HCT116 (cell line): ENCODE data around the gene SENP1. TPM values are rescaled to one million over a fixed set of nuclear protein-coding genes. Genes with fewer than 3 reads are reported as not detected.

ENCODE experiments used
- ATAC-seq: fragments of 200-7000 bp; cut with Tn5 transposase; 2 replicates; pipeline ENCODE4 v1.9.1; 2020; ENCODE audit warnings: mild to moderate bottlenecking, moderate library complexity
- BruUV-seq: library from RNA; stranded (reverse); fragments of 400-500 nt; replicated peaks from 2 replicates; lab custom pipeline; 2021; lab: Mats Ljungman, UMichigan
- CTCF ChIA-PET: fragments of 300-600 bp; sonication (Branson Sonifier 250); formaldehyde crosslinking; loops from one replicate; lab custom pipeline; 2021; ENCODE audit warnings: antibody characterized with exemption; lab: Charles Lee
- POLR2A ChIA-PET: fragments of 300-600, 350-600 bp; sonication (Branson Sonifier 250); formaldehyde crosslinking; loops from one replicate; lab custom pipeline; 2021; ENCODE audit warnings: antibody characterized with exemption; lab: Charles Lee
- RAD21 ChIA-PET, 2 experiments: fragments of 300-600 bp; sonication (Branson Sonifier 250); formaldehyde crosslinking; loops; one replicate each; lab custom pipeline; 2023; ENCODE audit warnings: low total read pairs in 2 of 2; ENCODE audit not compliant: uncharacterized antibody in 2 of 2, unreplicated experiment in 2 of 2, low non-redundant PET in 1 of 2; lab: Charles Lee
- DNase-seq: peaks from one replicate; pipeline ENCODE4 v3.0.0-alpha.2; 2010; ENCODE audit warnings: low read depth, low spot score
- H2AFZ ChIP-seq: fragments of 200-600 bp; shearing (Covaris generic), sonication (generic); 2 replicates; pipeline ENCODE4 v1.6.1; 2017; ENCODE audit warnings: low read depth, mixed run types, mixed read lengths, antibody characterized with exemption, low read length; ENCODE audit not compliant: poor library complexity, severe bottlenecking
- H3K27ac ChIP-seq: 2 replicates; pipeline ENCODE4 v1.5.1; 2012; ENCODE audit warnings: low read depth, low read length
- H3K27me3 ChIP-seq: fragments of 200-600 bp; sonication (generic); 2 replicates; pipeline ENCODE4 v1.6.1; 2016; ENCODE audit warnings: mixed run types, low read length, mixed read lengths; ENCODE audit not compliant: insufficient read depth
- H3K36me3 ChIP-seq, 2 experiments: fragments of 200-500 bp in 1 of 2; fragments of 200-600 bp in 1 of 2; sonication (Bioruptor generic) in 1 of 2; sonication (generic) in 1 of 2; 2 replicates each; pipeline versions ENCODE4 v1.5.1 to v1.6.1; 2014 to 2016; ENCODE audit warnings: low read length in 2 of 2, inconsistent platforms in 1 of 2, mixed read lengths in 1 of 2, mixed run types in 1 of 2; ENCODE audit not compliant: insufficient read depth in 2 of 2, control insufficient read depth in 1 of 2
- H3K4me1 ChIP-seq, 2 experiments: fragments of 200-600 bp in 1 of 2; sonication (generic) in 1 of 2; 2 replicates each; pipeline versions ENCODE4 v1.5.1 to v1.6.1; 2012 to 2017; ENCODE audit warnings: low read length in 2 of 2, inconsistent platforms in 1 of 2, mild to moderate bottlenecking in 1 of 2, mixed read lengths in 1 of 2, mixed run types in 1 of 2, moderate library complexity in 1 of 2; ENCODE audit not compliant: insufficient read depth in 2 of 2, control insufficient read depth in 1 of 2
- H3K4me2 ChIP-seq: fragments of 200-600 bp; sonication (generic); 2 replicates; pipeline ENCODE4 v1.6.1; 2017; ENCODE audit warnings: mixed run types, low read length, mixed read lengths
- H3K4me3 ChIP-seq, 2 experiments: fragments of 200-600 bp in 1 of 2; sonication (generic) in 1 of 2; replicated peaks in 1 of 2; 2 replicates each; pipeline ENCODE4 v1.5.1; 2011 to 2016; ENCODE audit warnings: low read length in 2 of 2, control low read depth in 1 of 2, low read depth in 1 of 2, mild to moderate bottlenecking in 1 of 2, mixed read lengths in 1 of 2, mixed run types in 1 of 2
- H3K79me2 ChIP-seq: fragments of 200-600 bp; sonication (generic); 2 replicates; pipeline ENCODE4 v1.6.1; 2017; ENCODE audit warnings: mild to moderate bottlenecking, mixed run types, low read length, moderate library complexity, mixed read lengths; ENCODE audit not compliant: insufficient read depth
- H3K9ac ChIP-seq: fragments of 200-600 bp; sonication (generic); 2 replicates; pipeline ENCODE4 v1.6.1; 2016; ENCODE audit warnings: low read length, mixed read lengths
- H3K9me2 ChIP-seq: fragments of 200-600 bp; sonication (generic), shearing (Covaris generic); 2 replicates; pipeline ENCODE4 v1.6.1; 2017; ENCODE audit warnings: mixed run types, mild to moderate bottlenecking, moderate library complexity; ENCODE audit not compliant: insufficient read depth
- H3K9me3 ChIP-seq, 2 experiments: fragments of 200-500 bp in 1 of 2; fragments of 200-600 bp in 1 of 2; sonication (Bioruptor generic) in 1 of 2; sonication (generic) in 1 of 2; 2 replicates each; pipeline ENCODE4 v1.6.1; 2014 to 2017; ENCODE audit warnings: low read length in 2 of 2, mixed read lengths in 2 of 2, inconsistent platforms in 1 of 2, low read depth in 1 of 2, mild to moderate bottlenecking in 1 of 2, mixed run types in 1 of 2, moderate library complexity in 1 of 2; ENCODE audit not compliant: control insufficient read depth in 1 of 2, insufficient read depth in 1 of 2
- H4K20me1 ChIP-seq: fragments of 200-600 bp; sonication (generic), shearing (Covaris generic); 2 replicates; pipeline ENCODE4 v1.6.1; 2017; ENCODE audit warnings: mixed run types, mild to moderate bottlenecking, moderate library complexity; ENCODE audit not compliant: insufficient read depth
- ATF3 ChIP-seq: IDR thresholded peaks from 2 replicates; pipeline ENCODE4 v1.6.1; 2012
- CEBPB ChIP-seq: IDR thresholded peaks from 2 replicates; pipeline ENCODE4 v1.6.1; 2012; ENCODE audit warnings: low read depth
- EGR1 ChIP-seq: IDR thresholded peaks from 2 replicates; pipeline ENCODE4 v1.6.1; 2012; ENCODE audit warnings: low read depth
- ELF1 ChIP-seq: IDR thresholded peaks from 2 replicates; pipeline ENCODE4 v1.6.1; 2012; ENCODE audit warnings: low read depth, borderline replicate concordance
- EZH2 ChIP-seq: fragments of 200-600 bp; sonication (generic); IDR thresholded peaks from 2 replicates; pipeline ENCODE4 v1.6.1; 2017; ENCODE audit warnings: antibody characterized with exemption, mixed run types
- EZH2phosphoT487 ChIP-seq: fragments of 200-600 bp; IDR thresholded peaks from 2 replicates; pipeline ENCODE4 v1.6.1; 2018; ENCODE audit warnings: antibody characterized with exemption, borderline replicate concordance
- POLR2A ChIP-seq: IDR thresholded peaks from 2 replicates; pipeline ENCODE4 v1.7.0; 2011; ENCODE audit warnings: borderline replicate concordance; ENCODE audit not compliant: insufficient read depth, insufficient read length; ENCODE audit errors: extremely low read depth
- POLR2AphosphoS5 ChIP-seq: IDR thresholded peaks from 2 replicates; pipeline ENCODE4 v1.6.1; 2011; ENCODE audit warnings: mild to moderate bottlenecking, low read depth, low read length, moderate library complexity
- SIN3A ChIP-seq: IDR thresholded peaks from 2 replicates; pipeline ENCODE4 v1.6.1; 2012; ENCODE audit warnings: low read depth
- SRF ChIP-seq: IDR thresholded peaks from 2 replicates; pipeline ENCODE4 v1.6.1; 2012; ENCODE audit warnings: low read depth
- ZNF274 ChIP-seq: fragments of 200-500 bp; sonication (Bioruptor generic); IDR thresholded peaks from 2 replicates; pipeline ENCODE4 v1.6.1; 2014; ENCODE audit warnings: mild to moderate bottlenecking, low read depth, low read length, inconsistent platforms
- intact Hi-C: fragments of 100-400 bp; cut with micrococcal nuclease; formaldehyde crosslinking; loops from 2 replicates; pipeline ENCODE4 v1.10.0; 2022
- microRNA-seq: library from miRNA; unstranded; fragments of <30 nt; microRNA quantifications from one replicate; pipeline ENCODE4, GENCODE V29; 2016; ENCODE audit warnings: borderline number of aligned reads
- total RNA-seq: library from RNA; stranded (reverse); gene quantifications from one replicate; pipeline ENCODE4 v1.2.1, GENCODE V29; 2021; ENCODE audit not compliant: unreplicated experiment
- TF ChIP-seq, protein P1 (sequence below), 3 experiments: fragments of 200-600 bp in 1 of 3; sonication (generic) in 1 of 3; IDR thresholded peaks in 2 of 3; conservative IDR thresholded peaks in 1 of 3; 2 replicates each; pipeline ENCODE4 v1.5.1; 2012 to 2017; ENCODE audit warnings: low read depth in 2 of 3, low read length in 2 of 3, antibody characterized with exemption in 1 of 3, borderline replicate concordance in 1 of 3, control low read depth in 1 of 3, mild to moderate bottlenecking in 1 of 3, mixed read lengths in 1 of 3, mixed run types in 1 of 3, moderate library complexity in 1 of 3; ENCODE audit not compliant: insufficient read depth in 1 of 3

Gene SENP1
- total RNA-seq, 1 experiment from 2014 or later, result 17.7 TPM

GRCh38 chr12:47993491-47993890, 112.4 kb downstream of the SENP1 start:
- no peaks in the 10 kb centered on the region for H3K79me2 ChIP-seq
- H3K36me3 ChIP-seq, result no peaks in the 10 kb centered on the region
- H3K4me1 ChIP-seq, result peaks cover 0 to 2% of the 10 kb centered on the region in 2 experiments; a peak in 1 of 4 replicates
- intact Hi-C loops, result no loop called here
- no peak for TF ChIP-seq ZNF274
- no peak for TF ChIP-seq SRF
- TF ChIP-seq, protein P1, sequence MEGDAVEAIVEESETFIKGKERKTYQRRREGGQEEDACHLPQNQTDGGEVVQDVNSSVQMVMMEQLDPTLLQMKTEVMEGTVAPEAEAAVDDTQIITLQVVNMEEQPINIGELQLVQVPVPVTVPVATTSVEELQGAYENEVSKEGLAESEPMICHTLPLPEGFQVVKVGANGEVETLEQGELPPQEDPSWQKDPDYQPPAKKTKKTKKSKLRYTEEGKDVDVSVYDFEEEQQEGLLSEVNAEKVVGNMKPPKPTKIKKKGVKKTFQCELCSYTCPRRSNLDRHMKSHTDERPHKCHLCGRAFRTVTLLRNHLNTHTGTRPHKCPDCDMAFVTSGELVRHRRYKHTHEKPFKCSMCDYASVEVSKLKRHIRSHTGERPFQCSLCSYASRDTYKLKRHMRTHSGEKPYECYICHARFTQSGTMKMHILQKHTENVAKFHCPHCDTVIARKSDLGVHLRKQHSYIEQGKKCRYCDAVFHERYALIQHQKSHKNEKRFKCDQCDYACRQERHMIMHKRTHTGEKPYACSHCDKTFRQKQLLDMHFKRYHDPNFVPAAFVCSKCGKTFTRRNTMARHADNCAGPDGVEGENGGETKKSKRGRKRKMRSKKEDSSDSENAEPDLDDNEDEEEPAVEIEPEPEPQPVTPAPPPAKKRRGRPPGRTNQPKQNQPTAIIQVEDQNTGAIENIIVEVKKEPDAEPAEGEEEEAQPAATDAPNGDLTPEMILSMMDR (IDR thresholded peaks at IDR 0.05 in 2 of 3, conservative IDR thresholded peaks at IDR 0.05 in 1 of 3; ENCODE audit: borderline replicate concordance in 1 of 3, insufficient read depth in 1 of 3, low read depth in 2 of 3, low read length in 2 of 3), result no peak
- no peak for TF ChIP-seq CEBPB
- TF ChIP-seq POLR2A, result no peak
- no peak for TF ChIP-seq SIN3A
- no peak for TF ChIP-seq EZH2
- no peak for TF ChIP-seq ELF1
- no peak for TF ChIP-seq EZH2phosphoT487
- TF ChIP-seq ATF3, result no peak
- TF ChIP-seq POLR2AphosphoS5, result no peak
- no peak for TF ChIP-seq EGR1
- H3K4me3 ChIP-seq, result no peak overlapping the region
- ChIA-PET POLR2A (no interaction called here), CTCF (no interaction called here), RAD21 (no interaction called here)
- no peak for ATAC-seq
- no TSS peak for BruUV-seq
- H3K4me2 ChIP-seq, result no peak overlapping the region
- DNase-seq, result no peak
- H4K20me1 ChIP-seq, result no peaks in the 10 kb centered on the region
- H3K9me3 ChIP-seq, result no peaks in the 10 kb centered on the region
- no peak overlapping the region for H2AFZ ChIP-seq
- H3K9me2 ChIP-seq, result no peaks in the 10 kb centered on the region
- no peak overlapping the region for H3K9ac ChIP-seq
- peaks cover 25% of the 10 kb centered on the region; the same call in 1 of the 2 replicates for H3K27me3 ChIP-seq
- no peak overlapping the region for H3K27ac ChIP-seq

Small RNAs within 50 kb of the gene (microRNA-seq; reads per million reads assigned to microRNA genes)
- gene MIR6505, result 4.8 reads per million, percentile 9 among the genes with 10 or more reads in this experiment

Other genes with a start within 250 kb of the SENP1 start
- 9.5 TPM for gene VDR, start 201.1 kb downstream of the SENP1 start, total RNA-seq
- 94.7 TPM for gene TMEM106C, start 142.5 kb downstream of the SENP1 start, total RNA-seq
- gene COL2A1, start 101.6 kb downstream of the SENP1 start, total RNA-seq, result 0.22 TPM
- gene PFKM, start 13.3 kb upstream of the SENP1 start, total RNA-seq, result 144 TPM
- gene ASB8, start 51.4 kb upstream of the SENP1 start, total RNA-seq, result 14.0 TPM
- 0.34 TPM for gene CCDC184, start 77.6 kb upstream of the SENP1 start, total RNA-seq
- not detected for gene OR10AD1, start 97.2 kb upstream of the SENP1 start, total RNA-seq
- 12.1 TPM for gene ZNF641, start 244.8 kb upstream of the SENP1 start, total RNA-seq